Osteocyte (in vitro differentiated cells): ENCODE data around the gene CHFR. TPM values are rescaled to one million over a fixed set of nuclear protein-coding genes. Genes with fewer than 3 reads are reported as not detected.
"Not testable (repeated sequence)": the region's sequence is repeated elsewhere in the genome, so short reads cannot be mapped to it uniquely, and the experiment has no call there.

Source experiments
- DNase-seq: peaks from one replicate; pipeline ENCODE4 v3.0.0; 2021; ENCODE audit warnings: mixed read lengths; ENCODE audit not compliant: unreplicated experiment; ENCODE audit errors: extremely low spot score
- H3K27ac Mint-ChIP-seq: one replicate; pipeline ENCODE4 v1.8.0; 2021; ENCODE audit warnings: mild to moderate bottlenecking, mixed read lengths; ENCODE audit not compliant: unreplicated experiment
- H3K27me3 Mint-ChIP-seq: one replicate; pipeline ENCODE4 v1.8.0; 2021; ENCODE audit warnings: mixed read lengths; ENCODE audit not compliant: unreplicated experiment
- H3K36me3 Mint-ChIP-seq: one replicate; pipeline ENCODE4 v1.8.0; 2021; ENCODE audit warnings: mixed read lengths; ENCODE audit not compliant: unreplicated experiment
- H3K4me1 Mint-ChIP-seq: one replicate; pipeline ENCODE4 v1.8.0; 2021; ENCODE audit warnings: mixed read lengths; ENCODE audit not compliant: unreplicated experiment
- H3K4me3 Mint-ChIP-seq: one replicate; pipeline ENCODE4 v1.8.0; 2021; ENCODE audit warnings: mild to moderate bottlenecking, moderate library complexity, mixed read lengths; ENCODE audit not compliant: unreplicated experiment
- H3K9me3 Mint-ChIP-seq: one replicate; pipeline ENCODE4 v1.8.0; 2021; ENCODE audit warnings: mixed read lengths; ENCODE audit not compliant: unreplicated experiment
- total RNA-seq: library from RNA; stranded (reverse); gene quantifications from 2 replicates; pipeline ENCODE4 v1.2.1, GENCODE V29; 2021
- TF ChIP-seq, protein P1 (sequence below): fragments of 200-600 bp; sonication (generic); IDR thresholded peaks from 2 replicates; pipeline ENCODE4 v1.5.0; 2021; ENCODE audit warnings: antibody characterized with exemption, mild to moderate bottlenecking, moderate library complexity

CHFR gene
- total RNA-seq, 1 donor from 2014 or later, result 58.4 TPM

DNA sequence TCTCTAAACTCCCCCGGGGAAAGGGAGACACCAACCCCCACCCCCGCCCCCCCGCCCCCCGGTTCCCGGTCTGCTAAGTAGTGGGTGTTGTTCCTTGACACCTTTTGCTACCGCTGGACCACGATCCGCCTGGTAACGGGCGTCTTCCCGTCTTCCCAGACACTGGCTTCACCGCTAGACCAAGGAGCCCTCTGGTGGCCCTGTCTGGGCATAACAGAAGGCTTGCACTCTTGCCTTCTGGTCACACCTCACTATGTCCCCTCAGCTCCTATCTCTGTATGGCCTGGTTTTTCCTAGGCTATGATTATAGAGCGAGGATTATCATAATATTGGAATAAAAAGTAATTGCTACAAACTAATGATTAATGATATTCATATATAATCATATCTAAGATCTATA, 78.0 kb downstream of the CHFR start:
- H3K27ac Mint-ChIP-seq, DNase-seq, H3K4me1 Mint-ChIP-seq, H3K4me3 Mint-ChIP-seq, H3K27me3 Mint-ChIP-seq, H3K9me3 Mint-ChIP-seq: not testable (repeated sequence)
- TF ChIP-seq, protein P1, sequence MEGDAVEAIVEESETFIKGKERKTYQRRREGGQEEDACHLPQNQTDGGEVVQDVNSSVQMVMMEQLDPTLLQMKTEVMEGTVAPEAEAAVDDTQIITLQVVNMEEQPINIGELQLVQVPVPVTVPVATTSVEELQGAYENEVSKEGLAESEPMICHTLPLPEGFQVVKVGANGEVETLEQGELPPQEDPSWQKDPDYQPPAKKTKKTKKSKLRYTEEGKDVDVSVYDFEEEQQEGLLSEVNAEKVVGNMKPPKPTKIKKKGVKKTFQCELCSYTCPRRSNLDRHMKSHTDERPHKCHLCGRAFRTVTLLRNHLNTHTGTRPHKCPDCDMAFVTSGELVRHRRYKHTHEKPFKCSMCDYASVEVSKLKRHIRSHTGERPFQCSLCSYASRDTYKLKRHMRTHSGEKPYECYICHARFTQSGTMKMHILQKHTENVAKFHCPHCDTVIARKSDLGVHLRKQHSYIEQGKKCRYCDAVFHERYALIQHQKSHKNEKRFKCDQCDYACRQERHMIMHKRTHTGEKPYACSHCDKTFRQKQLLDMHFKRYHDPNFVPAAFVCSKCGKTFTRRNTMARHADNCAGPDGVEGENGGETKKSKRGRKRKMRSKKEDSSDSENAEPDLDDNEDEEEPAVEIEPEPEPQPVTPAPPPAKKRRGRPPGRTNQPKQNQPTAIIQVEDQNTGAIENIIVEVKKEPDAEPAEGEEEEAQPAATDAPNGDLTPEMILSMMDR, result peak; percentile 49
- peaks cover 51% of the 10 kb centered on the region for H3K36me3 Mint-ChIP-seq

DNA sequence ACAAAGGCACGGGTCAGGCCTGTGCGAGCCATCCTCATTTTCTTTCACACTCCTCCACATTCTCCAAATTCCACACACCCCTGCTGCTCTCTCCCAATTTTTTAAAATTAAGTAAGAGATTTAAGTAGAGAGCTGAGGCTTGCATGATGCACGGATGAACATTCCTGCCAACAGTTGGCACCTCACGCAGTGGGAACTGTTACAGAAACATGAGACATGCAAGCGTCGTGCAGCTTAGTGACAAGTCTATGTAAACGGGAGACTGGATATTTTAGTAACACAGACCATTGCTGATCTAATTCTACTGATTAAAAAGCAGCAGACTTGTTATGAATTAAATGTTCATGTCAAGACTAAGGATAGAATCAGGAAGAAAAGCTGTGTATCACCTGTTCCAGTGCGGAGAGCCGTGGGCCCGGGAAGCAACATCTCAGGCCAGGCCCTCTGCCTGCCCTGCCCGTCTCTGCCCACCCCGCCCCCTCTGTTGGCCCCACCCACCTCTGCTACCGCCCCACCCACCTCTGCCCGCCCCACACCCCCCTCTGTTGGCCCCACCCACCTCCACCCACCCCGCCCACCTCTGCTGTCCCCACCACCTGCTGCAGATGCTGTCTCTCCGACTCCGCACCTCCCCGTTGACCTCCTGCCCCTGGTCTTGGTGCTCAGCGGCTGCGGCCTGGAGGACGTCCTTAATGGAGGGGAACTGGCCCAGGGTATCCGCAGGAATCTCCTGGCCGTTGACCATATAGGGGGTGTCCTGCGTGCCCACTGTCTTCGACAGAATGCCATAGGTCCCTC, 79.9 kb downstream of the CHFR start:
- Mint-ChIP-seq H3K9me3 (no peaks in the 10 kb centered on the region), H3K36me3 (peaks cover 55% of the 10 kb centered on the region), H3K27ac (no peak overlapping the region), H3K4me3 (no peak overlapping the region), H3K27me3 (no peaks in the 10 kb centered on the region), H3K4me1 (no peaks in the 10 kb centered on the region)
- DNase-seq, result no peak
- TF ChIP-seq, protein P1, result no peak

DNA sequence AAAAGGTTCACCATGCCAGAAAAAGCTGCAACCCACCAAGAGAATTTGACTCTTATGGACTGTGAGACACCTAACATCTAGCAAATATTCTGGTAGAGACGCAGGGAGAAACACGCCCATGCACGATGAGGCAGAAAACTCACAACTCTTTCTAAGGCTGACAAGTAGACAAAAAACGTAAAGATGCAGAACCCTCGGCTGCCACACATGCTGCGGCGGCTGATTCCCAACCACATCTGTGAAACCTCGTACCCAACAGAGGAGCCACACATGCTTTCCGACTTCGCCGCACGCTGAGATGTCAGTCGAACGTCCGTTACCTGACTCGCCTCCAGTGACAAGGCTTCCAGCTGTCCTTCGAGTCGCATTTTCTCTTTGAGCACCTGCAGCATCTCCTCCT, 80.5 kb downstream of the CHFR start:
- Mint-ChIP-seq H3K27ac (no peak overlapping the region), H3K27me3 (no peaks in the 10 kb centered on the region), H3K4me3 (no peak overlapping the region), H3K9me3 (no peaks in the 10 kb centered on the region), H3K36me3 (peaks cover 54% of the 10 kb centered on the region), H3K4me1 (no peaks in the 10 kb centered on the region)
- TF ChIP-seq, protein P1, result no peak
- DNase-seq, result no peak

DNA sequence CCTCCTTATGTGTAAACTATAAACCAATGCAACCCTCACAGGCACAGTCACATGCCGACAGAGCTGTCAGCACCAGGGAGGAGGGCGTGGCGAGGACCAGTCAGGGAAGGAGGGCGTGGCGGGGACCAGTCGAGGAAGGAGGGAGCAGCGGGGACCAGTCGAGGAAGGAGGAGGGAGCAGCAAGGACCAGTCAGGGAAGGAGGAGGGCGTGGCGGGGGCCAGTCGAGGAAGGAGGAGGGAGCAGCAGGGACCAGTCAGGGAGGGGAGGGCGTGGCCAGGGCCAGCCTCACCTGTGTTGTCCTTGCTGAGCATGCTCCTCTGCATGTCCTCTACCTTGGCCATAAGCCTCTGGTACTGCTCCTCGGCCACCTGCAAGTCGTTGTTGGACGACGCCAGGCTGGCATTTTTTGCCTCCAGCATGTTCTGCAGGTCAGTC, 83.0 kb downstream of the CHFR start:
- TF ChIP-seq, protein P1, result no peak
- Mint-ChIP-seq H3K36me3 (peaks cover 63% of the 10 kb centered on the region), H3K9me3 (no peaks in the 10 kb centered on the region)

DNA sequence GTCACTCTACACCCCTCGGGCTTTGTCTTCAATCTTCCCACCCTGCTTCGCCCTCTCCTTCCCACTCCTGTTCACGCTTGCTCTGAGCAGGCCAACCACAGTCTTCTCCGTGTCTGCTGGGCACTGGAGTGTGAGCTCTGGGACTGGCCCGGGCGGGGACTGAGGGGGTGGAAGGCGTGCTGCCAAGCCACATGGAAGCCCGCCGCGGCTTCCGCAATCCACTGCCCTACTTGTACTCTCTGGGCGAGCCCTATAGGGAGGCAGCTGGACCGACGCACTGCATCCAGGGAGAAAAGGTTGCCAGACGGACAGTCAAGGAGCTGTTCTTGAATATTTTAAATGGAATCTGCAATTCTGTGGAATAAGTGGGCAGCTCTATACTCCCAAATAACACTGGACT, 83.5 kb downstream of the CHFR start:
- H3K4me1 Mint-ChIP-seq, result no peaks in the 10 kb centered on the region
- no peak for DNase-seq

More for the DNA sequence above, 83.0 kb downstream of the CHFR start:
- H3K4me1 Mint-ChIP-seq, result no peaks in the 10 kb centered on the region
- H3K27ac Mint-ChIP-seq, result no peak overlapping the region
- H3K4me3 Mint-ChIP-seq, result no peak overlapping the region
- no peak for DNase-seq
- H3K27me3 Mint-ChIP-seq, result no peaks in the 10 kb centered on the region

More for the DNA sequence above, 83.5 kb downstream of the CHFR start:
- no peaks in the 10 kb centered on the region for H3K27me3 Mint-ChIP-seq
- H3K36me3 Mint-ChIP-seq, result peaks cover 62% of the 10 kb centered on the region
- TF ChIP-seq, protein P1, result no peak
- H3K9me3 Mint-ChIP-seq, result no peaks in the 10 kb centered on the region
- no peak overlapping the region for H3K4me3 Mint-ChIP-seq
- H3K27ac Mint-ChIP-seq, result no peak overlapping the region
